Mesendoderm (in vitro differentiated cells): ENCODE results near the gene NFE2L3.

ENCODE experiments used
- DNase-seq: peaks from one replicate; pipeline ENCODE4 v3.0.0; 2013
- H2AK5ac ChIP-seq: 2 replicates; pipeline ENCODE4 v1.6.1; 2013; ENCODE audit warnings: low read length, inconsistent platforms
- H2BK120ac ChIP-seq: 2 replicates; pipeline ENCODE4 v1.6.1; 2013; ENCODE audit warnings: low read depth, mild to moderate bottlenecking, low read length, moderate library complexity, mixed read lengths
- H2BK15ac ChIP-seq: replicated peaks from 2 replicates; pipeline ENCODE4 v1.6.1; 2013; ENCODE audit warnings: low read depth, mild to moderate bottlenecking, moderate library complexity
- H2BK5ac ChIP-seq: 2 replicates; pipeline ENCODE4 v1.6.1; 2013; ENCODE audit warnings: low read length, inconsistent platforms
- H3K18ac ChIP-seq: 2 replicates; pipeline ENCODE4 v1.6.1; 2013; ENCODE audit warnings: mild to moderate bottlenecking, low read length, mixed read lengths
- H3K23ac ChIP-seq: one replicate; pipeline ENCODE4 v1.6.1; 2013; ENCODE audit warnings: low read length
- H3K27ac ChIP-seq: 2 replicates; pipeline ENCODE4 v1.5.1; 2013; ENCODE audit warnings: low read depth, mild to moderate bottlenecking, inconsistent platforms, low read length, moderate library complexity
- H3K27me3 ChIP-seq: 2 replicates; pipeline ENCODE4 v1.6.1; 2013; ENCODE audit warnings: low read length, control low read depth, mild to moderate bottlenecking, inconsistent platforms; ENCODE audit not compliant: insufficient read depth, poor library complexity
- H3K36me3 ChIP-seq: 2 replicates; pipeline ENCODE4 v1.6.1; 2013; ENCODE audit warnings: low read length, inconsistent platforms; ENCODE audit not compliant: control insufficient read depth, insufficient read depth
- H3K4ac ChIP-seq: one replicate; pipeline ENCODE4 v1.6.1; 2013; ENCODE audit warnings: low read depth, mild to moderate bottlenecking, low read length, moderate library complexity
- H3K4me1 ChIP-seq: 2 replicates; pipeline ENCODE4 v1.6.1; 2013; ENCODE audit warnings: low read depth, low read length, inconsistent platforms; ENCODE audit not compliant: control insufficient read depth
- H3K4me2 ChIP-seq: 2 replicates; pipeline ENCODE4 v1.6.1; 2013; ENCODE audit warnings: low read length
- H3K4me3 ChIP-seq: 2 replicates; pipeline ENCODE4 v1.5.1; 2013; ENCODE audit warnings: mild to moderate bottlenecking, low read length
- H3K56ac ChIP-seq: one replicate; pipeline ENCODE4 v1.6.1; 2013; ENCODE audit warnings: low read length
- H3K79me1 ChIP-seq: 2 replicates; pipeline ENCODE4 v1.6.1; 2013; ENCODE audit warnings: low read length, inconsistent platforms
- H3K79me2 ChIP-seq: 2 replicates; pipeline ENCODE4 v1.6.1; 2013; ENCODE audit warnings: mild to moderate bottlenecking, low read length; ENCODE audit not compliant: control insufficient read depth, insufficient read depth
- H3K9ac ChIP-seq: 2 replicates; pipeline ENCODE4 v1.6.1; 2013; ENCODE audit warnings: low read length, inconsistent platforms
- H4K5ac ChIP-seq: one replicate; pipeline ENCODE4 v1.6.1; 2013; ENCODE audit warnings: low read length
- H4K8ac ChIP-seq: one replicate; pipeline ENCODE4 v1.6.1; 2013; ENCODE audit warnings: low read depth, mild to moderate bottlenecking, control low read depth, low read length, moderate library complexity
- WGBS: extraction: QIAGEN DNeasy Blood & Tissue Kit; methylation state at CpG from one replicate; pipeline ENCODE4 v1.1.7; 2013; ENCODE audit warnings: low lambda C conversion rate, missing lambda C conversion rate; ENCODE audit not compliant: insufficient coverage; ENCODE audit errors: extremely low coverage; 5-methylcytosine and 5-hydroxymethylcytosine counted together

Gene NFE2L3

DNA sequence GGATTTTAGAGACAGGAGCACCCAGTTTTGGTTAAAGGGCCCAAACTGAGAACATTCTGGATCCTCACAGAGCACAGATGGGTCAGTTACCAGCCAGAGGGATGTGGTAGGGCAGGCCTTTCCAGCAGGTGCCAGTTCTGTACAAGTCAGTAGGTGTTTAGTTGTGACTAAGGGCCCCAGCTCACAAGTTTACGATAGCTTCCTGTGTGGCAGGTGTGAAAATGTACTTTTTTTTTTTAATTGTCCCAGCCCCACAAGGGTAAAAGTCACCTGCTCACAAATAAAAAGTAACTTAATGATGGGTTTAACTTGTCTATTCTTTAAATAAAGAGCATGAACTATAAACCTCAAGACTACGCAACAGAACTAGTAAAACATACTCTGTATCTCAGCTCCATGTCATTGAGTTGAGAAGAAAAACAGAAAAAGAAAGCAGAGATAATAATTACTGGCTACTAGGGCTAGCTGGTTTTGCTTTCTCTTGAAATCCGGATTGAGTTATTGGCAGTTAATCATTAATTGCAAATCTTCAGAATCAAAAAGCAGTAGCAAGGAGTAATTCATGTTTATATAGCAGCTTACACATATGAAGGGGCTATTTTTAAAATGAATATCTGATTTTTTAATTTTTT lies 15.4 kb downstream of the NFE2L3 start:
- Histone ChIP-seq H4K8ac (no peak overlapping the region), H3K79me2 (peaks cover 45% of the 10 kb centered on the region), H3K79me1 (peaks cover 6% of the 10 kb centered on the region), H3K4me1 (peaks cover 5% of the 10 kb centered on the region), H3K23ac (no peak overlapping the region), H2BK15ac (no peak overlapping the region), H4K5ac (no peak overlapping the region), H3K4me3 (no peak overlapping the region), H3K9ac (no peak overlapping the region), H2BK120ac (no peak overlapping the region), H2BK5ac (no peak overlapping the region), H3K27ac (no peak overlapping the region), H3K4ac (no peak overlapping the region), H3K4me2 (no peak overlapping the region), H3K18ac (no peak overlapping the region), H3K27me3 (no peaks in the 10 kb centered on the region), H3K36me3 (no peaks in the 10 kb centered on the region), H2AK5ac (no peak overlapping the region), H3K56ac (no peak overlapping the region)
- WGBS: no CpG with 5 or more reads among the region's 3 CpGs
- DNase-seq: no peak

DNA sequence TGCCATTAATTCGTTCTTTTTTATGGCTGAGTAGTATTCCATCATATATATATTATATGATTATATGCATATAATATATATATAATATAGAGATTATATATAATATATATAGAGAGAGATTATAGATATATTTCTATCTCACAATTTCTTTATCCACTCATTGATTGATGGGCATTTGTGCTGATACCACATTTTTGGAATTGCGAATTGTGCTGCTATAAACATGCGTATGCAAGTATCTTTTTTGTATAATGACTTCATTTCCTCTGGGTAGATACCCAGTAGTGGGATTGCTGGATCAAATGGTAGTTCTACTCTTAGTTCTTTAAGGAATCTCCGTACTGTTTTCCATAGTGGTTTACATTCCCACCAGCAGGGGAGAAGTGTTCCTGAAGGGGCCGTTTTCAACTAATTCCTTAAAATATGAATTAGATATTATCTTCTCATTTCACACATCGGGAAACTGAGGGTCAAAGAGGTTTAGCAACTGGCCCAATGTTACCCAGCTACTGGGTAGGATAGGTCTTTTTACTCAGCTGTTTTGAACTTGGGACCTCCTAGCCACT lies 16.5 kb downstream of the NFE2L3 start:
- peaks cover 41% of the 10 kb centered on the region for H3K79me2 ChIP-seq
- no peak overlapping the region for H4K8ac ChIP-seq
- H3K36me3 ChIP-seq: no peaks in the 10 kb centered on the region
- H2AK5ac ChIP-seq: no peak overlapping the region
- H3K4me1 ChIP-seq: peaks cover 5% of the 10 kb centered on the region
- H3K9ac ChIP-seq: no peak overlapping the region
- no peak for DNase-seq
- H3K4ac ChIP-seq: no peak overlapping the region
- no peak overlapping the region for H3K4me2 ChIP-seq
- H4K5ac ChIP-seq: no peak overlapping the region
- H3K18ac ChIP-seq: no peak overlapping the region
- H2BK5ac ChIP-seq: no peak overlapping the region
- H3K56ac ChIP-seq: no peak overlapping the region
- no peak overlapping the region for H2BK15ac ChIP-seq
- no peak overlapping the region for H3K23ac ChIP-seq
- peaks cover 6% of the 10 kb centered on the region for H3K79me1 ChIP-seq
- H2BK120ac ChIP-seq: no peak overlapping the region
- no peak overlapping the region for H3K4me3 ChIP-seq
- WGBS: no CpG with 5 or more reads among the region's 6 CpGs
- no peaks in the 10 kb centered on the region for H3K27me3 ChIP-seq
- H3K27ac ChIP-seq: no peak overlapping the region

DNA sequence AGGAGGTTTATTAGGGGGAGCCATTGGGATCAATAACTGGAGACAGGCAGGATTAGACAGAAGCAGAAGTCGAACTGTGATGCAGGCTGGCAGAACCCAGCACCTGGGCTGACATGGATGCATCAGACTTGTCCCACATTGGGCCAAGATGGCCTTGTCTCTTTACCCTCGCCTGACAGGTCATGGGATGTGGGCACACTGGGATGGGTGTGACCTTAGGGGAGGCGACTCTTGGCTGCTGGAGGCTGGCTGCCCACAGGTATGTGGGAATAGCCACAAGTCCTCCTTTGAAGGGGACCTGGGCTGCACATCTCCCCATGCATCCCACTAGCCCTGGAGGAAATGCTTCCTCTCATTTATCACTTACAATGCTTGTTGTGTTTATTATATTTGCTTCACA lies 17.3 kb downstream of the NFE2L3 start:
- Histone ChIP-seq H3K4me2 (no peak overlapping the region), H3K56ac (no peak overlapping the region), H2BK120ac (no peak overlapping the region), H2BK5ac (no peak overlapping the region), H4K8ac (no peak overlapping the region), H2AK5ac (no peak overlapping the region), H3K9ac (no peak overlapping the region), H3K23ac (no peak overlapping the region), H3K4ac (no peak overlapping the region), H3K79me1 (peaks cover 6% of the 10 kb centered on the region), H3K4me1 (peaks cover 5% of the 10 kb centered on the region), H3K18ac (no peak overlapping the region), H3K27me3 (no peaks in the 10 kb centered on the region), H4K5ac (no peak overlapping the region), H3K79me2 (peaks cover 47% of the 10 kb centered on the region), H2BK15ac (no peak overlapping the region), H3K27ac (no peak overlapping the region), H3K4me3 (no peak overlapping the region), H3K36me3 (no peaks in the 10 kb centered on the region)
- WGBS: no CpG with 5 or more reads among the region's 3 CpGs
- no peak for DNase-seq

DNA sequence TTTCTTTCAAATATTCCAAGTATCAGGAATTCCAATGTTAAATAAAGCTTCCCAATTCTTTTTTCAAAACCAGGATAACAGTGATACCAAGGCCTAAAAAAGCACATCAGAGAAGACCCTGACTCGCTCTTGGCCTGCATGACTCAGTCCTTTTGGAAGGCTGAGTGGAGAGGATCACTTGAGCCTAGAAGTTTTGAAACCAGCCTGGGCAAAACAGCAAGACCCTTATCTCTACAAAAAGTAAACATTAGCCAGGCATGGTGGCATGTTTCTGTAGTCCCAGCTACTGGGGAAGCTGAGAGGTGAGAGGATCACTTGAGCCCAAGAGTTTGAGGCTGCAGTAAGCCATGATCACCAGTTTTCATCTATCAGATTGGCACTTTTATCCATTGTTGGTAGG lies 18.7 kb downstream of the NFE2L3 start:
- Histone ChIP-seq H3K27ac (no peak overlapping the region), H2BK5ac (no peak overlapping the region), H3K79me1 (peaks cover 6% of the 10 kb centered on the region), H3K4me2 (no peak overlapping the region), H2AK5ac (no peak overlapping the region), H3K4me3 (no peak overlapping the region), H3K4me1 (peaks cover 5% of the 10 kb centered on the region), H2BK120ac (no peak overlapping the region), H3K23ac (no peak overlapping the region), H4K5ac (no peak overlapping the region), H3K79me2 (peaks cover 48% of the 10 kb centered on the region), H3K27me3 (no peaks in the 10 kb centered on the region), H3K9ac (no peak overlapping the region), H3K18ac (no peak overlapping the region), H3K4ac (no peak overlapping the region), H3K36me3 (no peaks in the 10 kb centered on the region), H3K56ac (no peak overlapping the region), H4K8ac (no peak overlapping the region), H2BK15ac (no peak overlapping the region)
- no CpG with 5 or more reads among the region's 1 CpG for WGBS
- DNase-seq: no peak

DNA sequence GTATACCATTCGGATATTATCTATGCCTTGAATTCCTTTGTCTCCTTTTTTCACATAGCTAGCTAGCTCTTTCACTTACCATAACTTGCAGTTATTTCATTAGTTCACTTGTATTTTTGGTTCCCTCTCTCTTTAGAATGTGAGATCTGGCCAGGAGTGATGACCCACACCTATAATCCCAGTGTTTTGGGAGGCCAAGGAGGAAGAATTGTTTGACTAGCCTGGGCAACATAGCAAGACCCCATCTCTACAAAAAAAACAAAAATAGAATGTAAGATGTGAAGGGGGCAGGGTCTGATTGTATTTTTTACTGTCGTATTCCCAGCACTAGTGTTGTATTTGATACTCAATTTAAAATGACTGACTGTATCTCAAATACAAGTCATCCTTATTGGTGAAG lies 19.6 kb downstream of the NFE2L3 start:
- peaks cover under 1% of the 10 kb centered on the region for H3K4me1 ChIP-seq
- no peak overlapping the region for H3K9ac ChIP-seq
- H2BK120ac ChIP-seq: no peak overlapping the region
- no peak overlapping the region for H3K23ac ChIP-seq
- no peak overlapping the region for H3K56ac ChIP-seq
- no peaks in the 10 kb centered on the region for H3K36me3 ChIP-seq
- H3K4ac ChIP-seq: no peak overlapping the region
- no peak overlapping the region for H3K18ac ChIP-seq
- no peaks in the 10 kb centered on the region for H3K27me3 ChIP-seq
- no peak overlapping the region for H2AK5ac ChIP-seq
- no peak overlapping the region for H3K4me2 ChIP-seq
- H4K8ac ChIP-seq: no peak overlapping the region
- no peak overlapping the region for H3K4me3 ChIP-seq
- no peak overlapping the region for H2BK15ac ChIP-seq
- H2BK5ac ChIP-seq: no peak overlapping the region
- no peak overlapping the region for H4K5ac ChIP-seq
- peaks cover 40% of the 10 kb centered on the region for H3K79me2 ChIP-seq
- no CpG with 5 or more reads among the region's 2 CpGs for WGBS
- peaks cover 4% of the 10 kb centered on the region for H3K79me1 ChIP-seq
- H3K27ac ChIP-seq: no peak overlapping the region
- no peak for DNase-seq

DNA sequence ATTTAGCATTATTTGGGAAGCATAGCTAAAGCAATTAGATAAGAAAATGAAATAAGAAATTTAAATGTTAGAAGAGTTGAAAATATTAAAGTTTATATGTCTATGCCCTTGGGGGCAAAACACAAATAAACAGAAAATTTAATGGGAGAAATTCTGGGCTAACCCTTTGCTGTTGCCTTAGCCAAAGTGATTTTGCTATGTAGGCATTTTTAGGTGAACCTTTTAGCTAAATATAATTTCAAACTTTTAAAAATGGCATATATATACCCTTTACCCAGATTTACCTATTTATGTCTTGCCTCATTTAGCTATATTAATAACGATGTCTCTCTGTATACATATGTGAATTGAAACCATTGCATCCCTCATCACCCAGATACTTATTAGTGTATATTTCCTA lies 20.1 kb downstream of the NFE2L3 start:
- no peak for DNase-seq
- no peak overlapping the region for H3K4me3 ChIP-seq
- no peak overlapping the region for H2BK5ac ChIP-seq
- H3K36me3 ChIP-seq: no peaks in the 10 kb centered on the region
- H2BK15ac ChIP-seq: no peak overlapping the region
- H4K8ac ChIP-seq: no peak overlapping the region
- H2AK5ac ChIP-seq: no peak overlapping the region
- H3K18ac ChIP-seq: no peak overlapping the region
- H3K27ac ChIP-seq: no peak overlapping the region
- no peak overlapping the region for H4K5ac ChIP-seq
- H3K79me2 ChIP-seq: peaks cover 36% of the 10 kb centered on the region
- H3K9ac ChIP-seq: no peak overlapping the region
- H3K56ac ChIP-seq: no peak overlapping the region
- peaks cover 2% of the 10 kb centered on the region for H3K79me1 ChIP-seq
- H2BK120ac ChIP-seq: no peak overlapping the region
- H3K27me3 ChIP-seq: no peaks in the 10 kb centered on the region
- H3K4ac ChIP-seq: no peak overlapping the region
- H3K23ac ChIP-seq: no peak overlapping the region
- H3K4me2 ChIP-seq: no peak overlapping the region
- WGBS: no CpG with 5 or more reads among the region's 1 CpG
- H3K4me1 ChIP-seq: no peaks in the 10 kb centered on the region
